RWPE2 (cell line): Measurements from ENCODE around the gene IPCEF1.

ENCODE experiments used
- ATAC-seq: fragments of 200-7000 bp; cut with Tn5 transposase; 3 replicates; pipeline ENCODE4 v1.9.1; 2021; ENCODE audit warnings: low read depth
- DNase-seq: peaks from one replicate; pipeline ENCODE4 v3.0.0-alpha.2; 2020; ENCODE audit warnings: low spot score
- H3K27ac ChIP-seq: fragments of 450-650 bp; 2 replicates; pipeline ENCODE4 v1.5.1; 2017; ENCODE audit warnings: mild to moderate bottlenecking; ENCODE audit not compliant: poor library complexity, severe bottlenecking
- H3K27me3 ChIP-seq: fragments of 250-450 bp; sonication (Bioruptor Pico); 2 replicates; pipeline ENCODE4 v1.5.1; 2021; ENCODE audit warnings: mild to moderate bottlenecking, moderate library complexity; ENCODE audit not compliant: insufficient read depth, poor library complexity, severe bottlenecking
- H3K36me3 ChIP-seq: fragments of 250-450 bp; sonication (Bioruptor Pico); 2 replicates; pipeline ENCODE4 v1.5.1; 2020; ENCODE audit warnings: low read depth, mild to moderate bottlenecking, moderate library complexity
- H3K4me1 ChIP-seq: fragments of 250-450 bp; sonication (Bioruptor Pico); 2 replicates; pipeline ENCODE4 v1.5.1; 2021; ENCODE audit warnings: mild to moderate bottlenecking, moderate library complexity; ENCODE audit not compliant: insufficient read depth, poor library complexity, severe bottlenecking
- H3K4me3 ChIP-seq: fragments of 250-450 bp; sonication (Bioruptor Pico); 2 replicates; pipeline ENCODE4 v1.5.1; 2021; ENCODE audit warnings: mild to moderate bottlenecking, moderate library complexity; ENCODE audit not compliant: severe bottlenecking
- H3K9me3 ChIP-seq: fragments of 250-450 bp; sonication (Bioruptor Pico); 2 replicates; pipeline ENCODE4 v1.5.1; 2021; ENCODE audit warnings: mild to moderate bottlenecking, moderate library complexity; ENCODE audit not compliant: severe bottlenecking
- CTCF ChIP-seq: fragments of 450-650 bp; IDR thresholded peaks from one replicate; pipeline ENCODE4 v1.5.1; 2017; ENCODE audit warnings: mild to moderate bottlenecking, moderate library complexity; ENCODE audit not compliant: poor library complexity, severe bottlenecking

IPCEF1 gene

GRCh38 chr6:154268486-154268885 is 88.1 kb downstream of the IPCEF1 start:
- TF ChIP-seq CTCF: no peak

GRCh38 chr6:154267508-154268106 is 89.0 kb downstream of the IPCEF1 start:
- no peak for TF ChIP-seq CTCF
- H3K9me3 ChIP-seq: no peaks in the 10 kb centered on the region
- no peak overlapping the region for H3K4me3 ChIP-seq
- H3K27ac ChIP-seq: no peak overlapping the region
- H3K36me3 ChIP-seq: no peaks in the 10 kb centered on the region
- ATAC-seq (no peak), DNase-seq (no peak)
- H3K4me1 ChIP-seq: peaks cover 4% of the 10 kb centered on the region
- H3K27me3 ChIP-seq: no peaks in the 10 kb centered on the region

More at GRCh38 chr6:154268486-154268885, 88.1 kb downstream of the IPCEF1 start:
- Histone ChIP-seq H3K4me3 (no peak overlapping the region), H3K4me1 (peaks cover 4% of the 10 kb centered on the region), H3K27me3 (no peaks in the 10 kb centered on the region), H3K36me3 (no peaks in the 10 kb centered on the region), H3K9me3 (no peaks in the 10 kb centered on the region), H3K27ac (no peak overlapping the region)
- DNase-seq (no peak), ATAC-seq (no peak)

GRCh38 chr6:154266560-154267099 is 90.0 kb downstream of the IPCEF1 start:
- Histone ChIP-seq H3K4me1 (peaks cover 4% of the 10 kb centered on the region), H3K36me3 (no peaks in the 10 kb centered on the region), H3K27ac (no peak overlapping the region), H3K9me3 (no peaks in the 10 kb centered on the region), H3K4me3 (no peak overlapping the region), H3K27me3 (no peaks in the 10 kb centered on the region)
- TF ChIP-seq CTCF: no peak
- ATAC-seq: no peak
- DNase-seq: no peak

GRCh38 chr6:154261688-154262397 is 94.8 kb downstream of the IPCEF1 start:
- no peaks in the 10 kb centered on the region for H3K4me1 ChIP-seq
- no peaks in the 10 kb centered on the region for H3K36me3 ChIP-seq
- ATAC-seq (no peak), DNase-seq (no peak)
- TF ChIP-seq CTCF: no peak
- H3K9me3 ChIP-seq: no peaks in the 10 kb centered on the region
- no peaks in the 10 kb centered on the region for H3K27me3 ChIP-seq
- no peak overlapping the region for H3K4me3 ChIP-seq
- H3K27ac ChIP-seq: no peak overlapping the region
